Endothelial cell of umbilical vein (primary cell): ENCODE measurements around the gene PLEKHG4B. TPM values are rescaled to one million over a fixed set of nuclear protein-coding genes. Genes with fewer than 3 reads are reported as not detected.

Experiments used
- BruUV-seq: library from RNA; stranded (reverse); fragments of 400-500 nt; replicated peaks from 2 replicates; lab custom pipeline; 2021; lab: Mats Ljungman, UMichigan
- CTCF ChIA-PET: fragments of 300-600, 350-600 bp; sonication (Branson Sonifier 250); formaldehyde crosslinking; loops from one replicate; lab custom pipeline; 2021; ENCODE audit warnings: antibody characterized with exemption, inconsistent platforms; lab: Charles Lee
- POLR2A ChIA-PET: fragments of 300-600, 350-600 bp; sonication (Branson Sonifier 250); formaldehyde crosslinking; loops from one replicate; lab custom pipeline; 2021; ENCODE audit warnings: antibody characterized with exemption, inconsistent platforms; lab: Charles Lee
- DNase-seq: peaks from one replicate; pipeline ENCODE4 v3.0.0-alpha.2; 2011; ENCODE audit warnings: low read depth, low spot score
- FAIRE-seq: peaks from 2 replicates; lab custom pipeline; 2011; peaks lifted over from hg19 to GRCh38; lab: Jason Lieb, UNC
- H2AFZ ChIP-seq: 2 replicates; pipeline ENCODE4 v1.6.0; 2012; ENCODE audit warnings: low read depth, low read length, control low read depth, inconsistent platforms
- H3K27ac ChIP-seq: 2 replicates; pipeline ENCODE4 v1.5.1; 2011; ENCODE audit warnings: low read depth, mild to moderate bottlenecking, control low read depth, low read length, moderate library complexity; ENCODE audit not compliant: insufficient read depth
- H3K27me3 ChIP-seq, 2 experiments: 2 replicates each; pipeline versions ENCODE4 v1.6.0 to v1.6.1; 2011; ENCODE audit warnings: low read length in 2 of 2, mixed read lengths in 1 of 2; ENCODE audit not compliant: control insufficient read depth in 2 of 2, insufficient read depth in 2 of 2
- H3K36me3 ChIP-seq, 2 experiments: 2 replicates in 1 of 2; 3 replicates in 1 of 2; pipeline ENCODE4 v1.5.1; 2011; ENCODE audit warnings: low read length in 2 of 2, mild to moderate bottlenecking in 1 of 2, moderate library complexity in 1 of 2; ENCODE audit not compliant: control insufficient read depth in 2 of 2, insufficient read depth in 2 of 2; ENCODE audit errors: extremely low read depth in 1 of 2
- H3K4me1 ChIP-seq: 3 replicates; pipeline ENCODE4 v1.5.1; 2011; ENCODE audit warnings: mild to moderate bottlenecking, low read length; ENCODE audit not compliant: control insufficient read depth, insufficient read depth; ENCODE audit errors: extremely low read depth
- H3K4me2 ChIP-seq: 2 replicates; pipeline ENCODE4 v1.6.1; 2011; ENCODE audit warnings: low read length, control low read depth, mixed read lengths; ENCODE audit not compliant: insufficient read depth
- H3K4me3 ChIP-seq, 3 experiments: fragments of 200-600 bp in 1 of 3; sonication (generic), shearing (Covaris generic) in 1 of 3; replicated peaks in 1 of 3; 2 replicates each; pipeline ENCODE4 v1.5.1; 2011 to 2016; ENCODE audit warnings: control low read depth in 3 of 3, low read length in 3 of 3, mild to moderate bottlenecking in 2 of 3, inconsistent platforms in 1 of 3, low read depth in 1 of 3, moderate library complexity in 1 of 3; ENCODE audit not compliant: insufficient read depth in 1 of 3
- H3K79me2 ChIP-seq: 2 replicates; pipeline ENCODE4 v1.6.0; 2012; ENCODE audit warnings: low read length, inconsistent platforms; ENCODE audit not compliant: control insufficient read depth, insufficient read depth
- H3K9ac ChIP-seq: replicated peaks from 2 replicates; pipeline ENCODE3; 2011; ENCODE audit warnings: low read length, control low read depth; ENCODE audit not compliant: insufficient read depth; ENCODE audit errors: extremely low read depth
- H3K9me1 ChIP-seq: replicated peaks from 3 replicates; pipeline ENCODE4 v1.6.0; 2011; ENCODE audit warnings: mild to moderate bottlenecking, low read length; ENCODE audit not compliant: control insufficient read depth, insufficient read depth; ENCODE audit errors: extremely low read depth
- H3K9me3 ChIP-seq: replicated peaks from 2 replicates; pipeline ENCODE4 v1.5.1; 2012; ENCODE audit warnings: low read length, inconsistent platforms; ENCODE audit not compliant: control insufficient read depth, insufficient read depth
- H4K20me1 ChIP-seq: replicated peaks from 2 replicates; pipeline ENCODE3; 2011; ENCODE audit warnings: mild to moderate bottlenecking, low read length; ENCODE audit not compliant: control insufficient read depth, insufficient read depth; ENCODE audit errors: extremely low read depth
- EZH2 ChIP-seq: IDR thresholded peaks from 2 replicates; pipeline ENCODE4 v1.6.1; 2012; ENCODE audit warnings: borderline replicate concordance, low read depth, mild to moderate bottlenecking, moderate library complexity, low read length, inconsistent platforms; ENCODE audit not compliant: severe bottlenecking
- FOS ChIP-seq: IDR thresholded peaks from 2 replicates; pipeline ENCODE4 v1.6.1; 2011; ENCODE audit warnings: mild to moderate bottlenecking, low read length, moderate library complexity, borderline replicate concordance; ENCODE audit not compliant: insufficient read depth
- JUN ChIP-seq: IDR thresholded peaks from 2 replicates; pipeline ENCODE4 v1.6.1; 2011; ENCODE audit warnings: borderline replicate concordance, low read depth; ENCODE audit not compliant: insufficient read length, insufficient read depth
- MYC ChIP-seq: IDR thresholded peaks from one replicate; pipeline ENCODE4 v1.6.1; 2011; ENCODE audit warnings: mild to moderate bottlenecking, low read depth, low read length
- POLR2A ChIP-seq: IDR thresholded peaks from 2 replicates; pipeline ENCODE4 v1.6.1; 2012; ENCODE audit warnings: low read depth, mild to moderate bottlenecking, control low read depth, low read length
- dilution Hi-C: fragments of 300-500 bp; cut with MboI; formaldehyde crosslinking; loops from one replicate; pipeline ENCODE4 v1.15.0; 2019; ENCODE audit warnings: low sequenced_read_pairs; ENCODE audit not compliant: extremely low pct_ligation_motif_present
- intact Hi-C: fragments of 100-400 bp; cut with micrococcal nuclease; formaldehyde crosslinking; loops from one replicate; pipeline ENCODE4 v1.10.0; 2022
- polyA plus RNA-seq, 4 experiments: library from polyadenylated mRNA; depleted of rRNA in 3 of 4; stranded (reverse) in 3 of 4; unstranded in 1 of 4; fragments of >200 nt; gene quantifications; 2 replicates each; pipeline versions ENCODE4 v1.2.1 to v1.2.3, GENCODE V29; 2011 to 2012; ENCODE audit warnings: missing spikeins in 1 of 4
- total RNA-seq: library from RNA; stranded (reverse); gene quantifications from 2 replicates; pipeline ENCODE4 v1.2.3, GENCODE V29; 2021
- TF ChIP-seq, protein P1 (sequence below): IDR thresholded peaks from 2 replicates; pipeline ENCODE4 v1.6.1; 2011; ENCODE audit not compliant: insufficient read depth, insufficient read length

PLEKHG4B gene
- total and polyA plus RNA-seq, 2 donors (not counting 3 experiments of a cell fraction or from before 2014, with no cell fraction given): not detected

DNA sequence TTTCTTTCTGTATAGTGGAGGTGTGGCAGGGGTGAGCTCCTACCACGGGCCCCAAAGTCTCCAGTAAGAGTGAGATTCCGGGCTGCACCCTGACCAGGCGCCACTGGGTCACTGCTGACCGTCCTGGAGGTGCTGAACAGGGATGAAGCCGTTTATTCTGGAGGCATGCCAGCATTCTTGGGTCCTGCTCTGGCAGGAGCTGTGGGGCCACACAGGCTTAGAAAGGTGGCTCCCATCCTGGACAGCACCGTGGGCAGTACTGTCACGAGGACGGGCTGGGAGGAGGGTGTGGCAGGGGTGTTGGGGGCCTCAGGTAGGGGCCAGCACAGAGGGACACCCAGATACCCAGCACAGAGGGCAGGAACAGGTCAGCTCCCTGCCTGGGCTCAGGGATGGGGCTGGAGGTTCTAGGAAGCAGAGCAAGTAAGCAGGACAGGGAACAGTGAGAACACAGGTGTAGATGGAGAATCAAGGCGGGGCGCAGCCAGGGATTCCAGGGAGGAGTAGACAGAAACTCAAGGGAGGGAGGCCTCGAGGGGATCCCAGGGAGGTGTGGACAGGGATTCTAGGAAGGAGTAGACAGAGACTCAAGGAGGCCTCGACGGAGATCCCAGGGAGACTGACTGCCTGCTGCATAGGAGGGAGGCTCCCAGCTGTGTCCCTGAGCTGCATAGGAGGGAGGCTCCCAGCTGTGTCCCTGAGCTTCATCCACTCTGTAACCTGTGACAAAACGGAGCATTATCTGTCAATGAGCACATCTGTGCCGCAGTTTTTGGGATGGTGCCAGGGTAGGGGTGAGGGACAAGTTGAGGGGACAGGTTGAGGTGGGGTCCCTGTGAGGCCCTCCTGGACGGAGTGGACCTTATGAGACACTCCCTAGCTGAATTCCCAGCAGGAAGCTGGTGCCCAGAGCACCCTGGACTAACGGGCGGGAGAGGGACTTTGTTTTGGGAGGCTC, 1.1 kb upstream of the PLEKHG4B start:
- TF ChIP-seq MYC (no peak), JUN (no peak), EZH2 (no peak), FOS (no peak), POLR2A (no peak)
- TF ChIP-seq, protein P1, sequence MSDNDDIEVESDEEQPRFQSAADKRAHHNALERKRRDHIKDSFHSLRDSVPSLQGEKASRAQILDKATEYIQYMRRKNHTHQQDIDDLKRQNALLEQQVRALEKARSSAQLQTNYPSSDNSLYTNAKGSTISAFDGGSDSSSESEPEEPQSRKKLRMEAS: no peak
- Histone ChIP-seq H3K79me2 (no peaks in the 10 kb centered on the region), H4K20me1 (no peaks in the 10 kb centered on the region), H3K36me3 (no peaks in the 10 kb centered on the region), H3K27ac (no peak overlapping the region), H3K9ac (no peak overlapping the region), H3K27me3 (peaks cover 28 to 34% of the 10 kb centered on the region in 2 experiments), H2AFZ (no peak overlapping the region), H3K4me3 (no peak overlapping the region), H3K4me1 (no peaks in the 10 kb centered on the region), H3K9me1 (no peaks in the 10 kb centered on the region), H3K4me2 (no peak overlapping the region), H3K9me3 (no peaks in the 10 kb centered on the region)
- BruUV-seq: no TSS peak
- intact Hi-C loops: no loop called here
- ChIA-PET CTCF (interaction anchor here (0.5 kb wide), 1 partner anchor 959 kb away, joined by 4 read pairs; no protein-coding TSS in a partner anchor), POLR2A (no interaction called here)
- no peak for FAIRE-seq
- dilution Hi-C loops: no loop called here
- DNase-seq: no peak
